HG03469 (cell line): ENCODE measurements around the gene COL7A1.

Experiments
- ATAC-seq: cut with Tn5 transposase; IDR thresholded peaks from one replicate; pipeline ENCODE4 v1.9.1; 2021; ENCODE audit warnings: mild to moderate bottlenecking, moderate library complexity, moderate number of reproducible peaks; ENCODE audit not compliant: unreplicated experiment

COL7A1 gene

DNA sequence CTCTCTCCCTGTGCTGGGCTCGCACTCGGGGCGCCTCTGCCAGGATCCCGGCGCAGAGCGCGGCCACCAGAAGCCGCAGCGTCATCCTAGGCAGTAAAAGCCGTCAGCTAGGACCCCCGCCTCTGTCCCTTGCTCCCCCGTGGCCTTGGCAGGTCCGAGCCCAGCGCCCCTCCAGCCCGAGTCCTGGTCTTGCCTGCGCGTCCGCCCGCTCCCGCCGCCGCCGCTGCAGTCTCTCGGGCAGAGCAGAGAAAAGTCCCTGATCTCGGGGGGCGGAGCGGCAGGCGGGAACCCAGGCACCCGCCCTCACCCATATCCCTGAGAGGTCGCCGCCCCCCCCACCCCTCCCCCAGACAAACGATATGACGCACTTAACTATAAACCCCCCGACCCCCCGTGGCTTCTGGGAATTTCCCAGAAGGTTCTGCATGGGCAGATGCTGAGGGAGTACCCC is at the start of gene COL7A1:
TSS of gene COL7A1 (minus strand) at position 255 of the 451 bp plus-strand sequence. CDS start at position 85, 170 bp downstream.
- ATAC-seq: no peak

GRCh38 chr3:48642605-48643004 is 47.5 kb upstream of the COL7A1 start:
- ATAC-seq: no peak

DNA sequence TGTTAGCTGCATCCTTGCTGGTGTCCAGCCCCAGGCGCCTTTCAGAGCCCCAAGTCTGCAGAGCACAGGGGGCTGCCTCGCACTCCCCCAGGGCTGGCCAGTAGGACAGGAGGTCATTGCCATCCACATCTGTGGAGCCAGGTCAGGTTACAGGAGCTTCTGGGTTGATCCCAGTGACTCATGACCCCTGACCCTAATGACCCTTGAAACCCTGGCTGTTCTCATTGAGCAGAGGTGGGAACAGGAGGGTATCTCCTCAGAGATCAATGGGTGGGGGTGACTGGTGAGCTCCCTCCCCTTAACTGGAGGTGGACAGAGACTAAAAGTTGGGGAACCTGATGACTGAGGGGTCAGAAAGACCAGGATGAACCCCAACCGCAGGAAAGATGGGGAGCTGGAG is 46.3 kb upstream of the COL7A1 start:
- no peak for ATAC-seq

DNA sequence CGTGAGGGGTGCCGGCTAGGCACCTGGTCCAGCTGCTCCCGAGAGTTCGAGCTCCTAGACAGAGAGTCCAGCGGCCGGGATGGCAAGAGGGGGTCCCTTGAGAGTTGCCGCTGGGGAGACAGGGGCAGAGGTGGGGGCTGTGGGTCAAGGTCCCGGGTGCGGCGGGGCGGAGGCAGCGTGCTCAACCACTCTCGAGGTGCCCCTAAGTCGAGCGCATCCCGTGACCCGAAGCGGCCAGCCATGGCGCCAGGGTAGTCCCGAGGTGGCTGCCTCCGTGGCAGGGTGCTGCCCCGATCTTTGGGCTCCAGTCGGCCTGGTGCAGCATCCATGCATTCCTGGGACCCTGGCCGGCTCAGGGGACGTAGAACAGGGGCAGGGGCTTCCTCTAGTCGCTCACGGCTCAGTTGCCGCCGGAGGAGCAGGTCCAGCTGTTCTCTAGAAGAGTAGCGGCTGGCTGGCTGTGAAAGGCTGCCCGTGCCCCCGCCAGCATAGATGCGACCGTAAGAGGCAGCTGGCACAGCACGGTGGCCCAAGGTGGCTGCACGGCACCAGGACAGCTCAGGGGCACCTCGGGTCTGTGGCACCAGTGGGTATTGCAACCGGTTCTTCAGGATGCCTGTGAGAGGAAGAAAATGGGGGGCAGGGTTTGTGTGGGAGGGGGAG is 44.9 kb upstream of the COL7A1 start:
- ATAC-seq: no peak

GRCh38 chr3:48637305-48637704 is 42.2 kb upstream of the COL7A1 start:
- no peak for ATAC-seq

DNA sequence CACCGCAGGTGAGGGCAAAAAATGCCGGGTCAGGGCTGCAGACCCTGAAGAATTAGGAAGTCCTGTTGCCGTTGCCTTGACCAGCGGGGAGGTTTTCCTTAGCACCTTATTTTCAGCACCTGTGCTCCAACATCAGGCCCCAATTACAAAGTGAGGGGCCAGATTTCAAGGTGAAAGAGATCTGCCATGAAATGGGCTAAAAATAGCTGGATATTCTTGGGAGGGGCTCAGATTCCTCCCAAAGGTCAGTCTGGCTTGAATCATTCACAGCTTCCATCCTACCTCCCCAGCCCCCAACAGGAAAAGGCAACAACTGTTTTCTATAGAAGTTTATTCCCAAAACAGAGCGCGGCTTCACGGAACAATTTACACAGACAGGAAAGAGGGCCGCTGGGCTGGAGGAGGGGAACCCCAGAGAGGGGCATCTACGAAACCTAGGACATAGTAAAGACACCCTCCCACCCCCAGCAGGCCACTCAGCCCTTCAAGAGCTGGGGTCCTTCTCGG is 41.1 kb upstream of the COL7A1 start:
- ATAC-seq: no peak

- peak; percentile 78 for ATAC-seq
These were observed 40.3 kb upstream of the COL7A1 start, which contains the start of gene SLC26A6 for GRCh38 chr3:48635222-48636021. Gene SLC26A6 (minus strand): TSS chr3:48635461. CDS start chr3:48635393, 68 bp downstream.

- no peak for ATAC-seq
These were observed 39.6 kb upstream of the COL7A1 start for GRCh38 chr3:48634661-48635221.

- ATAC-seq: no peak
These were observed 38.6 kb upstream of the COL7A1 start for GRCh38 chr3:48633743-48634142.

DNA sequence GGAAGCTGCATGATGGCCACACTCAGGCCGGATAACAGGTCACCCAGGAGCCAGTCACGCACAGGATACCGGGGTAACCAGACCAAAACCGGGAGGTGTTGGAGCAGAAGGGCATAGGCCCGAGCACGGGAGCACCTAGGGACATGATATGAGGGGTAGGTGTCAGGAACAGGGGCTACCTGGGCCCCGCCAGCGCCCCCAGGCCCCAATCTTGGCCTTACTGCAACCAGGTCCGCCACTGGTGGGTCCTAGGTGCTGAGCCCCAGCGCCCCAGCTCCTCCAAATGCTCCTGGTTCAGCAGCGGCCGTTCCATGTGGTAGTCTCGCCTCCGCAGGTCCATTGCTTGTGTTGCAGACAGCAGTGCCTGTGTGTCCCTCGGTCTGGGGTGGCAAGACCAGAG is 38.1 kb upstream of the COL7A1 start:
- ATAC-seq: no peak

GRCh38 chr3:48631516-48632448 is 36.7 kb upstream of the COL7A1 start:
- ATAC-seq: no peak

DNA sequence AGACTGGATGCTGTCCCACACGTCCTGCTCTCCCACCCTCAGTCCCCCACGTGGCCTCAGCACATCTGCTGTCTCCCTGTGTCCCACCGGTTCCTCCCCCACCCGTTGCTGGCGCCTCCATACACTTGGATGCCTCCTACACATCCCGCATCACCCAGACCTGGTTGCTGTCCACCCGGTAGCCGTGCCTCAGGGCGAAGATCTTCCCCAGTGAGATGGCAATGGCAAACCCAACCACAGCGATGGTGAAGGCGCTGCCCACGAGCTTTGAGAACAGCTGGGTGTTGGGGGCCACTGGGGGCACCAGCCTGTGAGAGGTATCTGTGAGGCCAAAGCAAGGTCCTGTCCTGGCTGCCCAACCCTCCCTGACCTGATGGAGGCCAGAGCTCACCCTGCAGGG is 35.7 kb upstream of the COL7A1 start:
- ATAC-seq: no peak

GRCh38 chr3:48630407-48630806 is 35.3 kb upstream of the COL7A1 start:
- no peak for ATAC-seq

- ATAC-seq: no peak
These were observed 34.8 kb upstream of the COL7A1 start for GRCh38 chr3:48629894-48630293.

DNA sequence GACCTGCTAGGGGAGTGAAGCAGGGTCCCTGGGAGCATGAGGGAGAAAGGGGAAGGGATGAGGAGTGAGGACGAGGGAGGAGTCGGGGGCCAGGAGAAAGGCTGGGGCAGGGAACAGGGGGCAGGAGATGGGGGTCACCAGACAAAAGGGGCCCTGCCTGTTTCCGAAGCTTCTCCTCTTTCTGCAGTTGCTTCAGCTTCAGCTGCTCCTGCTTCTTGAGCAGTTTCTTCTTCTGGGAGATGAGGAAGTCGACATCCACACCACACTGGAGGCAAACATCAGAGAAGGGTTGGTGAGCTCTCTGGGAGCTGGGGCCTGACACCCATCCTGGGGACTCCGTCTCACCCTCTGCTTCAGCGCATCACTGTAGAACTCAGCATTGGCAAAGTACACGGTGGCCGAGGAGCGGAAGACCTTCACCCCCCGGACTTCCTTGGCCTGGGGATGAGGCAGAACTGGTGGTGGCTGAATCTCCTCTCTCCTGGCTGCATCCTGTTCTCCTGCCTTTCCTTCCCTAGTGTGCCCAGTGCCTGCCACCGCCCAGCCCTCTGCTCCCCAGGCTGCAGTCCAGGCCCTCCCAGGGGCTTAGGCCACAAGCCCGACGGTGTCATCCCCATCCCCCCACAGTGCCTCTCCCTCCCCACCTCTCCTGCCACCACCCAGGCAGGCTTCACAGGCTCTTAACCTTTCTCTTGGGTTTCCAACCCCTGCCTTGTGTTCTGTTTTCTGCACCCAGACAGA is 33.3 kb upstream of the COL7A1 start:
- no peak for ATAC-seq

- ATAC-seq: no peak
These were observed 30.5 kb upstream of the COL7A1 start for GRCh38 chr3:48625600-48625999.

- ATAC-seq: no peak
These were observed 29.6 kb upstream of the COL7A1 start for GRCh38 chr3:48624767-48625166.

DNA sequence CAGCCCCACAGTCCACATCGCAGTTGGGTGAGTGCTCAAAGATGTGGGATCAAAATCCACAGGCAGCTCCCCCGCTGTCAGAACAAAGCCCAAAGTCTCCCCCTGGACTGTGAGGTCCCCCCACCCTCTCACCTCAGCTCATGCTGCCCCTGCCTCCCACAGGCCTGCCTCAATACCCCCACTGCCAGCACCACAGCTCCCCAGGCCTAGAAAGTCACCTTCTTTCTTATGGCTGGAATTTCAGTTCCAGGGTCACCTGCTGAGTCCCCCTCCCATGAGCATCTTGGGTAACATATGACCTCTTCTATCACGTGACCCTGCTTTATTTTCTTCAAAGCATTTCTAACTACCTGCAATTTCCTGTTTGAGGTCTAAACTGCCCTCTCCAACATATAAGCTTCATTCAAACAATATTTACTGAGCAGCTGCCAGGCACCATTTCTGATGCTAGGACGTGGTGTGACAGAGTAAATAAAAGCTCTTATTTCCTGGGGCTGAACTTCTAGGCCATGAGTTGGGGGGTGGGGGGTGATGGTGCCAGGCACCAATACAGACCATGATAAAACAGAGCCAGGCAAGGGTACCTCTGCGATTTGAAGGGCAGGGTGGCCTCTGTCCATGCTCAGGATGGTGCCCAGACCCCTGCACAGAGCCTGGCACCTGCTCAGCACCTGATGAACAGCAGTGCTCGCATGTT is 28.9 kb upstream of the COL7A1 start:
- no peak for ATAC-seq

DNA sequence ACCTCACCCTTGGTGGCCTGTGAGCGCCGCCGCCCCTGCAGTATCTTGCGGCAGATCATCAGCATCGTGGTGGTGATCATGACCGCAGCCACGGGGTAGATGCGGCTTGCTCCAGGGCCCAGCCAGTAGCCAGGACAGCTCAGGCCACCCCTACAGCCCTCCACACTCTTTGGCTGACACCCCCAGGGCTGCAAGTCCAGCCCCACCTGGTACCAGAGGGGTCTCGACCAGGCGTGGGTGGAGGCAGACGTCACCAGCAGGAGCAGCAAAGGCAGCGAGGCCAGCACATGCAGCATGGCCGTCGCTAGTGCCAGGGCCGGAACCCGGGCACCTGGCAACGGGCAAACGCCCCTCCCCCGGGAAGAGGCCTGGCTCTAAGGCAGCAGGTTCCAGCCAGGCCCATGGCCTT is 26.3 kb upstream of the COL7A1 start, which contains the start of gene TMEM89:
TSS of gene TMEM89 (minus strand) at position 309 of the 409 bp plus-strand sequence. CDS start at position 296, 13 bp downstream.
- ATAC-seq: no peak
